Neural progenitor cell (in vitro differentiated cells): ENCODE data around the gene TOGARAM1.

Experiments
- EZH2 ChIP-seq: fragments of 200-600 bp; sonication (generic); IDR thresholded peaks from 2 replicates; pipeline ENCODE4 v1.6.1; 2017; ENCODE audit warnings: antibody characterized with exemption, mild to moderate bottlenecking, moderate library complexity
- TF ChIP-seq, protein P1 (sequence below): fragments of 200-600 bp; sonication (generic); IDR thresholded peaks from 2 replicates; pipeline ENCODE4 v1.5.1; 2017; ENCODE audit warnings: antibody characterized with exemption, mild to moderate bottlenecking

DNA sequence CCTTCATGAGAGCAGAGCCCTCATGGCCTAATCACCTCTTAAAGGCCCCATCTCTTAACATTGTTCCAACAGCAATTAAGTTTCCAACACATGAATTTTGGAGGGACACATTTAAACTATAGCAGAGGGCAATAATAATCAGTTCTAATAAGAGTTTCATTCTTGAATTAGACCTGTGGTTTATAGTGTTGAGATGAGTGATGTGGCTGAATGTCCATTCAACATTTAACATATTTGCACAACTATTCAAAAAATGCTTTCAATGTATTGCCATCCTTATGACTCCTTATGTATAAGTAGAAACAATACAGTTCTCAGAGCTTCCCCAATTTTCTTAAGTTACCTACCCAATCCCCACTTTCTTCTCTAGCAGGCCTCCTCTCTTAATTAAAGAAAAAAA is 21.8 kb upstream of the TOGARAM1 start:
- TF ChIP-seq, protein P1, sequence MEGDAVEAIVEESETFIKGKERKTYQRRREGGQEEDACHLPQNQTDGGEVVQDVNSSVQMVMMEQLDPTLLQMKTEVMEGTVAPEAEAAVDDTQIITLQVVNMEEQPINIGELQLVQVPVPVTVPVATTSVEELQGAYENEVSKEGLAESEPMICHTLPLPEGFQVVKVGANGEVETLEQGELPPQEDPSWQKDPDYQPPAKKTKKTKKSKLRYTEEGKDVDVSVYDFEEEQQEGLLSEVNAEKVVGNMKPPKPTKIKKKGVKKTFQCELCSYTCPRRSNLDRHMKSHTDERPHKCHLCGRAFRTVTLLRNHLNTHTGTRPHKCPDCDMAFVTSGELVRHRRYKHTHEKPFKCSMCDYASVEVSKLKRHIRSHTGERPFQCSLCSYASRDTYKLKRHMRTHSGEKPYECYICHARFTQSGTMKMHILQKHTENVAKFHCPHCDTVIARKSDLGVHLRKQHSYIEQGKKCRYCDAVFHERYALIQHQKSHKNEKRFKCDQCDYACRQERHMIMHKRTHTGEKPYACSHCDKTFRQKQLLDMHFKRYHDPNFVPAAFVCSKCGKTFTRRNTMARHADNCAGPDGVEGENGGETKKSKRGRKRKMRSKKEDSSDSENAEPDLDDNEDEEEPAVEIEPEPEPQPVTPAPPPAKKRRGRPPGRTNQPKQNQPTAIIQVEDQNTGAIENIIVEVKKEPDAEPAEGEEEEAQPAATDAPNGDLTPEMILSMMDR: no peak
- no peak for TF ChIP-seq EZH2
